GM23338 (cell line): Measurements from ENCODE around the gene SERPINA9.

Experiments
- CREB1 ChIP-seq: fragments of 250-450 bp; sonication (Bioruptor Pico); IDR thresholded peaks from 2 replicates; pipeline ENCODE4 v1.5.0; 2020; ENCODE audit warnings: low read depth, mild to moderate bottlenecking, moderate library complexity
- CTCF ChIP-seq, 2 experiments: fragments of 200-600 bp in 1 of 2; sonication (generic) in 1 of 2; conservative IDR thresholded peaks; 2 replicates each; pipeline versions ENCODE4 v1.5.1 to v1.6.1; 2016 to 2017; ENCODE audit warnings: antibody characterized with exemption in 2 of 2, low read depth in 2 of 2, mild to moderate bottlenecking in 2 of 2, moderate library complexity in 1 of 2
- EZH2 ChIP-seq: fragments of 200-600 bp; sonication (generic); IDR thresholded peaks from one replicate; pipeline ENCODE4 v1.8.0; 2017; ENCODE audit warnings: antibody characterized with exemption, mild to moderate bottlenecking, low read depth; ENCODE audit not compliant: unreplicated experiment
- EZH2phosphoT487 ChIP-seq: fragments of 200-600 bp; sonication (generic); IDR thresholded peaks from one replicate; pipeline ENCODE4 v1.8.1; 2018; ENCODE audit warnings: antibody characterized with exemption; ENCODE audit not compliant: unreplicated experiment
- JUNB ChIP-seq: IDR thresholded peaks from one replicate; pipeline ENCODE4 v1.6.1; 2016; ENCODE audit warnings: antibody characterized with exemption; ENCODE audit not compliant: unreplicated experiment
- NANOG ChIP-seq: IDR thresholded peaks from 2 replicates; pipeline ENCODE4 v1.6.1; 2016; ENCODE audit warnings: antibody characterized with exemption, borderline replicate concordance
- POLR2AphosphoS5 ChIP-seq: IDR thresholded peaks from 2 replicates; pipeline ENCODE4 v1.6.1; 2016; ENCODE audit warnings: antibody characterized with exemption, low read depth
- REST ChIP-seq: IDR thresholded peaks from one replicate; pipeline ENCODE4 v1.6.1; 2018; ENCODE audit warnings: antibody characterized with exemption; ENCODE audit not compliant: unreplicated experiment
- STAT1 ChIP-seq: IDR thresholded peaks from one replicate; pipeline ENCODE4 v1.6.1; 2016; ENCODE audit warnings: antibody characterized with exemption; ENCODE audit not compliant: unreplicated experiment
- ZNF114 ChIP-seq: fragments of 250-450 bp; sonication (Bioruptor Pico); IDR thresholded peaks from 2 replicates; pipeline ENCODE4 v1.5.0; 2020; ENCODE audit warnings: mild to moderate bottlenecking, moderate library complexity
- ZNF331 ChIP-seq: fragments of 250-450 bp; sonication (Bioruptor Pico); IDR thresholded peaks from 2 replicates; pipeline ENCODE4 v1.5.0; 2020; ENCODE audit warnings: low read depth, mild to moderate bottlenecking, moderate library complexity
- TF ChIP-seq, protein P1 (sequence below): IDR thresholded peaks from 2 replicates; pipeline ENCODE4 v1.6.1; 2016; ENCODE audit warnings: antibody characterized with exemption

- no peak for TF ChIP-seq CTCF (conservative IDR thresholded peaks at IDR 0.05; ENCODE audit: low read depth in 2 of 2)
- no peak for TF ChIP-seq EZH2
- TF ChIP-seq POLR2AphosphoS5, result no peak
- TF ChIP-seq, protein P1, sequence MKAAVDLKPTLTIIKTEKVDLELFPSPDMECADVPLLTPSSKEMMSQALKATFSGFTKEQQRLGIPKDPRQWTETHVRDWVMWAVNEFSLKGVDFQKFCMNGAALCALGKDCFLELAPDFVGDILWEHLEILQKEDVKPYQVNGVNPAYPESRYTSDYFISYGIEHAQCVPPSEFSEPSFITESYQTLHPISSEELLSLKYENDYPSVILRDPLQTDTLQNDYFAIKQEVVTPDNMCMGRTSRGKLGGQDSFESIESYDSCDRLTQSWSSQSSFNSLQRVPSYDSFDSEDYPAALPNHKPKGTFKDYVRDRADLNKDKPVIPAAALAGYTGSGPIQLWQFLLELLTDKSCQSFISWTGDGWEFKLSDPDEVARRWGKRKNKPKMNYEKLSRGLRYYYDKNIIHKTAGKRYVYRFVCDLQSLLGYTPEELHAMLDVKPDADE, result no peak
- no peak for TF ChIP-seq EZH2phosphoT487
- no peak for TF ChIP-seq STAT1
- TF ChIP-seq NANOG, result no peak
- TF ChIP-seq JUNB, result no peak
- TF ChIP-seq REST, result no peak
- no peak for TF ChIP-seq CREB1
- no peak for TF ChIP-seq ZNF114 (CRISPR knock-in tag)
- TF ChIP-seq ZNF331 (CRISPR knock-in tag), result no peak
These were observed 11.0 kb downstream of the SERPINA9 start for GRCh38 chr14:94465042-94465441.
